Sigmoid colon (tissue), 4 donors: Measurements from ENCODE around the gene REN.

Experiments used
- EP300 ChIP-seq, 4 donors: sonication (generic); formaldehyde crosslinking; IDR thresholded peaks; one replicate each; pipeline ENCODE4 v1.6.1; 2017; ENCODE audit warnings: antibody characterized with exemption in 4 of 4
- POLR2A ChIP-seq, 2 donors: fragments of 450-650 bp; IDR thresholded peaks; one replicate each; pipeline ENCODE4 v1.6.1; 2016; ENCODE audit warnings: antibody characterized with exemption in 2 of 2, mild to moderate bottlenecking in 2 of 2, moderate library complexity in 2 of 2

DNA sequence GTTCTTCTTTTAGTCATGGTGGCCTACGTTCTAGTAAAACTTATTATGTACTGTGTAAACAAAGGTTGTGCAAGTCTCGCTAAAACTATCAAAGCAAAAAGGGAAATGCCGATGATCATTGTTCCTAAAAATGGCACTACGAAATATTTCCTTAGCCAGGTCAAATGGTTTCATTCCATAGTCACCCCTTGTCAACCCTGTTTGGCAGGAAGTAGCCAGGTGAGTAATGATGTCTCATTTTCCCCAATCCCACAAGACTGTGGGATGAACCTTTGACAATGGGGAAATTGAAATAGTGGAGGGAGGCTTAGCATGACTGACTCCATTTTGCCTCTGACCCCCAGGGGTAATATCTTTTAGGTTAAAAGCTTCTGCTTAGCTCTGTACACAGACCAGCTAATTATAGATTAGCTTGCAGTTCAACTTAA lies 5.6 kb upstream of the REN start:
- TF ChIP-seq EP300 (IDR thresholded peaks at IDR 0.05) (no peak), POLR2A (IDR thresholded peaks at IDR 0.05) (no peak)
